Breast epithelium (tissue), 3 donors: ENCODE data around the gene APBB1.

Experiments
- POLR2A ChIP-seq: fragments of 450-650 bp; IDR thresholded peaks from one replicate; pipeline ENCODE4 v1.6.1; 2016; ENCODE audit warnings: antibody characterized with exemption, mild to moderate bottlenecking, moderate library complexity
- TF ChIP-seq, protein P1 (sequence below), 3 donors: fragments of 450-650 bp; IDR thresholded peaks; one replicate each; pipeline ENCODE4 v1.5.1; 2016 to 2017; ENCODE audit warnings: antibody characterized with exemption in 3 of 3, mild to moderate bottlenecking in 3 of 3, moderate library complexity in 3 of 3

- TF ChIP-seq, protein P1, sequence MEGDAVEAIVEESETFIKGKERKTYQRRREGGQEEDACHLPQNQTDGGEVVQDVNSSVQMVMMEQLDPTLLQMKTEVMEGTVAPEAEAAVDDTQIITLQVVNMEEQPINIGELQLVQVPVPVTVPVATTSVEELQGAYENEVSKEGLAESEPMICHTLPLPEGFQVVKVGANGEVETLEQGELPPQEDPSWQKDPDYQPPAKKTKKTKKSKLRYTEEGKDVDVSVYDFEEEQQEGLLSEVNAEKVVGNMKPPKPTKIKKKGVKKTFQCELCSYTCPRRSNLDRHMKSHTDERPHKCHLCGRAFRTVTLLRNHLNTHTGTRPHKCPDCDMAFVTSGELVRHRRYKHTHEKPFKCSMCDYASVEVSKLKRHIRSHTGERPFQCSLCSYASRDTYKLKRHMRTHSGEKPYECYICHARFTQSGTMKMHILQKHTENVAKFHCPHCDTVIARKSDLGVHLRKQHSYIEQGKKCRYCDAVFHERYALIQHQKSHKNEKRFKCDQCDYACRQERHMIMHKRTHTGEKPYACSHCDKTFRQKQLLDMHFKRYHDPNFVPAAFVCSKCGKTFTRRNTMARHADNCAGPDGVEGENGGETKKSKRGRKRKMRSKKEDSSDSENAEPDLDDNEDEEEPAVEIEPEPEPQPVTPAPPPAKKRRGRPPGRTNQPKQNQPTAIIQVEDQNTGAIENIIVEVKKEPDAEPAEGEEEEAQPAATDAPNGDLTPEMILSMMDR (IDR thresholded peaks at IDR 0.05) = no peak
- no peak for TF ChIP-seq POLR2A
These were observed 47.1 kb downstream of the APBB1 start for GRCh38 chr11:6371825-6372224.
